ENCODE results near the gene RPRD1A. TPM values are rescaled to one million over a fixed set of nuclear protein-coding genes. Genes with fewer than 3 reads are reported as not detected.
"Not testable (repeated sequence)": the region's sequence is repeated elsewhere in the genome, so short reads cannot be mapped to it uniquely, and the experiment has no call there.

Gene RPRD1A
- total RNA-seq, 1 donor from 2014 or later: 57.9 TPM

- DNase-seq (ENCODE audit: low read depth, low spot score): no peak
These were observed 35.5 kb downstream of the RPRD1A start for GRCh38 chr18:36031903-36032302.

- no peak for DNase-seq (ENCODE audit: low read depth, low spot score)
These were observed 36.0 kb downstream of the RPRD1A start for GRCh38 chr18:36031407-36031806.

GRCh38 chr18:36028859-36029258 is 38.5 kb downstream of the RPRD1A start:
- no peak for DNase-seq (ENCODE audit: low read depth, low spot score)

- peak; percentile 19 for DNase-seq (ENCODE audit: low read depth, low spot score)
These were observed 42.3 kb downstream of the RPRD1A start for GRCh38 chr18:36025025-36025424.

- not testable (repeated sequence) for DNase-seq (ENCODE audit: low read depth, low spot score)
These were observed 43.1 kb downstream of the RPRD1A start for GRCh38 chr18:36024241-36024640.

GRCh38 chr18:36023336-36023735 is 44.0 kb downstream of the RPRD1A start:
- no peak for DNase-seq (ENCODE audit: low read depth, low spot score)

GRCh38 chr18:36020174-36020711 is 47.1 kb downstream of the RPRD1A start:
- DNase-seq (ENCODE audit: low read depth, low spot score): no peak

GRCh38 chr18:36017232-36017631 is 50.1 kb downstream of the RPRD1A start:
- no peak for DNase-seq (ENCODE audit: low read depth, low spot score)

- DNase-seq (ENCODE audit: low read depth, low spot score): no peak
These were observed 51.7 kb downstream of the RPRD1A start for GRCh38 chr18:36015629-36016028.

GRCh38 chr18:36012891-36013290 is 54.5 kb downstream of the RPRD1A start:
- no peak for DNase-seq (ENCODE audit: low read depth, low spot score)

GRCh38 chr18:36009214-36009613 is 58.1 kb downstream of the RPRD1A start:
- DNase-seq (ENCODE audit: low read depth, low spot score): no peak

- no peak for DNase-seq (ENCODE audit: low read depth, low spot score)
These were observed 60.4 kb downstream of the RPRD1A start for GRCh38 chr18:36006997-36007396.

GRCh38 chr18:35999925-36000324 is 67.4 kb downstream of the RPRD1A start:
- no peak for DNase-seq (ENCODE audit: low read depth, low spot score)

- DNase-seq (ENCODE audit: low read depth, low spot score): no peak
These were observed 68.4 kb downstream of the RPRD1A start for GRCh38 chr18:35998967-35999366.

GRCh38 chr18:35993013-35993412 is 74.3 kb downstream of the RPRD1A start:
- no peak for DNase-seq (ENCODE audit: low read depth, low spot score)

- DNase-seq (ENCODE audit: low read depth, low spot score): no peak
These were observed 75.7 kb downstream of the RPRD1A start for GRCh38 chr18:35991696-35992095.

GRCh38 chr18:35983818-35984217 is 83.5 kb downstream of the RPRD1A start:
- DNase-seq (ENCODE audit: low read depth, low spot score): no peak

- no peak for DNase-seq (ENCODE audit: low read depth, low spot score)
These were observed 84.2 kb downstream of the RPRD1A start for GRCh38 chr18:35983147-35983546.

- DNase-seq (ENCODE audit: low read depth, low spot score): no peak
These were observed 84.8 kb downstream of the RPRD1A start for GRCh38 chr18:35982409-35983114.

GRCh38 chr18:35979112-35979511 is 88.2 kb downstream of the RPRD1A start:
- no peak for DNase-seq (ENCODE audit: low read depth, low spot score)

GRCh38 chr18:35974181-35974580 is 93.2 kb downstream of the RPRD1A start:
- no peak for DNase-seq (ENCODE audit: low read depth, low spot score)

- DNase-seq (ENCODE audit: low read depth, low spot score): no peak
These were observed 93.7 kb downstream of the RPRD1A start for GRCh38 chr18:35973650-35974049.

Measured in pulmonary artery endothelial cell (primary cell).